H1 (cell line): ENCODE data around the gene RNF168. TPM values are rescaled to one million over a fixed set of nuclear protein-coding genes. Genes with fewer than 3 reads are reported as not detected.

Experiments used
- CHD7 ChIP-seq: fragments of 300-600 bp; sonication (generic); IDR thresholded peaks from 2 replicates; pipeline ENCODE4 v1.7.1; 2012; ENCODE audit warnings: low read length, moderate library complexity, mild to moderate bottlenecking, inconsistent platforms; ENCODE audit not compliant: insufficient replicate concordance
- polyA plus RNA-seq, 7 experiments: library from polyadenylated mRNA; depleted of rRNA in 3 of 7; stranded (reverse) in 5 of 7; unstranded in 2 of 7; fragments of >200 nt in 5 of 7; fragments of 200-250 nt in 2 of 7; gene quantifications; 1 replicate in 5 of 7; 2 replicates in 1 of 7; 4 replicates in 1 of 7; pipeline versions ENCODE4 v1.2.1 to v1.2.3, GENCODE V29; 2011 to 2013; ENCODE audit warnings: missing spikeins in 2 of 7, mixed read lengths in 2 of 7
- total RNA-seq: library from RNA; stranded (reverse); fragmentation: NEBNext Ultra II Directional; extraction: Animal tissue kit (Norgen Biotek cat#: 25700); gene quantifications from 2 replicates; pipeline ENCODE4 v1.2.1, GENCODE V29; 2021

The RNF168 gene
- total and polyA plus RNA-seq, 2 of the 8 experiments (the other 6 are each of a cell fraction or from before 2014, with no cell fraction given) = 6.3 to 63.5 TPM

GRCh38 chr3:196440696-196441095, 62.9 kb downstream of the RNF168 start (continued):
- no peak for TF ChIP-seq CHD7
- TF ChIP-seq, all 59 proteins: peak for 0
